SH-SY5Y (cell line): ENCODE data around the gene KIF20B.

Experiments
- GATA2 ChIP-seq: IDR thresholded peaks from 2 replicates; pipeline ENCODE4 v1.6.1; 2011; ENCODE audit warnings: mild to moderate bottlenecking, low read depth, low read length
- GATA3 ChIP-seq: IDR thresholded peaks from 2 replicates; pipeline ENCODE4 v1.6.1; 2011; ENCODE audit warnings: low read depth, mild to moderate bottlenecking, low read length, moderate library complexity

The KIF20B gene

GRCh38 chr10:89785095-89785494 is 83.7 kb downstream of the KIF20B start:
- TF ChIP-seq GATA3: no peak
- TF ChIP-seq GATA2: no peak

DNA sequence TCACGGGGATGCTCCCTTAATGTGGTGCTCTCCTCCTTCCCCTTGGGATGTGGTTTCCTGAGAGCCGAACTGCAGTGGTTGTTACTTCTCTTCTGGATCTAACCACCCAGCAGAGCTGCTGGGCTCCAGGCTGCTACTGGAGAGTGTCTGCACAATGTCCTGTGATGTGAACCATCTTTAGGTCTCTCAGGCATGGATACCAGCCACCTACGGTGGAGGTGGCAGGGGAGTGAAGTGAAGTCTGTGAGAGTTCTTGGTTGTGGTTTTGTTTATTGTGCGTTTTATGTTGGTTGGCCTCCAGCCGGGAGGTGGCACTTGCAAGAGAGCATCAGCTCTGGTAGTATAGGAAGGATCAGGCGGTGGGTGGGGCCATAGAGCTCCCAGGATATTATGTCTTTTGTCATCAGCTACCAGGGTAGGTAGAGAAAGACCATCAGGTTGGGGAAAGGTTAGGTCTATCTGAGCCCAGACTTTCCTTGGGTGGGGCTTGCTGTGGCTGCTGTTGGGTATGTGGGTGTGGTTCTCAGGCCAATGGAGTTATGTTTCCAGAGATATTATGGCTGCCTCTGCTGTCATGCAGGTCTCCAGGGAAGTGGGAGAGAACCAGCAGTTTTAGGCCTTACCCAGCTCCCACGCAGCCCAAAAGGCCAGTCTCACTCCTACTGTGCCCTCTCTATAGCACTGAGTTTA is 87.9 kb downstream of the KIF20B start:
- no peak for TF ChIP-seq GATA2

DNA sequence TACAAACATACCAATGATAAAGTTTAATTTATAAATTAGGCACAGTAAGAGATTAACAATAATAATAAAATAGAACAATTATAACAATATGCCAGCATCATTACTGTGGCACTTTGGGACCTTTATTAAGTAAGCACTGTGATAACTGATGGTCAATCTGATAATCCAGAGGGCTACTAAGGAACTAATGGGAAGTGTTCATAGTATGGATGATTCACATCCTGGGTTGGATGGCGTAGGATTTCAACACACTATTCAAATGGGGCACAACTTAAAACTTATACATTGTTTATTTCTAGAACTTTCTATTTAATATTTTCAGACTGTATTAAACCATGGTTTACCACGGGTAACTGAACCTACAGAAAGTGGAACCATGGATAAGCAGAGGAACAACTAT is 90.8 kb downstream of the KIF20B start:
- no peak for TF ChIP-seq GATA2
- no peak for TF ChIP-seq GATA3

GRCh38 chr10:89793649-89794254 is 92.4 kb downstream of the KIF20B start:
- TF ChIP-seq GATA3: no peak
- TF ChIP-seq GATA2: no peak

GRCh38 chr10:89795840-89796239 is 94.5 kb downstream of the KIF20B start:
- TF ChIP-seq GATA2 (no peak), GATA3 (no peak)

DNA sequence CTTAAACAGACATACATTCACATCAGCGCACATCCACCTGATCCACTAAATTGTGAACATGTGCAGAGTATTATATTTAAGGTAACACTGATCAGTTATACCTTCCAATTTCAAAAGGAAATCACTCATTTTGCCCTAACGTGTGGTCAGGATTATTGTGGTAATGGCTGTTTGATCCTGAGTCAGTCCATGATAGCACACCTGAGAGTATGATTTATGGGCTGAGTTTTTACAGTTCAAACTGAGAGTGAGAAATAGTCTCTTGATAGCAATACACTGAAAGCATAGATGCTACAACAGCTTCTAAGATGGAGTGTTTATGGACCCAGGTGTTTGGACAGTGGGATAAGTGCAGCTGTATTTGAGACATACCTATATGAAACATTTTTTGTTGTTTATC is 96.7 kb downstream of the KIF20B start:
- TF ChIP-seq GATA3 (no peak), GATA2 (no peak)

- no peak for TF ChIP-seq GATA3
- no peak for TF ChIP-seq GATA2
Measured at GRCh38 chr10:89799573-89799972, 98.2 kb downstream of the KIF20B start.

GRCh38 chr10:89805599-89806013 is 104.2 kb downstream of the KIF20B start:
- TF ChIP-seq GATA3 (no peak), GATA2 (no peak)

DNA sequence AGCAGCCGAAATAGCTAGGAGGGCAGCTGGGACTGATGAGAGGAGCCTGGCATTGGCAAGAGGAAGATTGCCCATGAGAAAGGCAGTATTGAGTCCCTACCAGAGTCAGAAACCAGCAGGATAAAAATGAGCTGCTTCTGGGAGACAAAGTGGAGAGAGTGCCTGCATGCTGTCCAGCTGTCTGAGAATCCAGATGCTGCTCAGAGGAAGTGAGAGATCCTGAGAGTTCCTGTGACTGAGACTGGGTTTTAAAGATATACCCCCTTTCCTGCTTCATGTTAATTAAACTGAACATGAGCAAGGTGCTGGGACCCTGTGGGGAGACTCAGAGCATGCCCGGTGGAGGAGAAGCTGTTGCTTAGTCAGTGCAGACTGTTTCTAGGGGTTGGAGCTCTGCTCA is 107.5 kb downstream of the KIF20B start:
- no peak for TF ChIP-seq GATA2

- TF ChIP-seq GATA2 (no peak), GATA3 (no peak)
Measured at GRCh38 chr10:89809766-89810165, 108.4 kb downstream of the KIF20B start.

GRCh38 chr10:89810908-89811525 is 109.6 kb downstream of the KIF20B start:
- TF ChIP-seq GATA2 (no peak), GATA3 (no peak)

GRCh38 chr10:89813546-89813945 is 112.2 kb downstream of the KIF20B start:
- no peak for TF ChIP-seq GATA3
- no peak for TF ChIP-seq GATA2

DNA sequence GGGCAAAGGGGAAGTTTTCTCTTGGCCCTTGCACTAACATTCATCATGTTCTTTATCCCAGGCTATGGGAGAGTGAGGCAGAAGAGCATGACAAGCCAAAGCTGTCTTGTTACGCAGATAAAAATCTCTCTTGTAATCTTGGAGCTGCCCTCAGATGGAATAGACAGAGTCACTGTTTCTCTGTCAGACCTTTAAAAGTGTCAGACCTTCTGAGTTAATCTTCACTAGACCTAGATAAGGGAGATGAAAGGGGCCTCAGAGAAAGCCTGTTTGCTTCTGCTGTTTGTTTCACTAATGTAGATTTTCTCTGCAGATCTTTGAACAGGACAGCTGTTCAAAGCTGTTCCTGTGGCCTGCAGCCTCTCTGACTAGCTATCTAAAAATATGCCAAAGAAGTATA is 112.9 kb downstream of the KIF20B start:
- TF ChIP-seq GATA2 (no peak), GATA3 (no peak)

- TF ChIP-seq GATA2 (no peak), GATA3 (no peak)
Measured at GRCh38 chr10:89815049-89815853, 113.9 kb downstream of the KIF20B start.
